ENCODE results near the gene EML1. TPM values are rescaled to one million over a fixed set of nuclear protein-coding genes. Genes with fewer than 3 reads are reported as not detected.

Gene EML1
- total RNA-seq, 1 donor from 2014 or later, result 0.68 TPM

DNA sequence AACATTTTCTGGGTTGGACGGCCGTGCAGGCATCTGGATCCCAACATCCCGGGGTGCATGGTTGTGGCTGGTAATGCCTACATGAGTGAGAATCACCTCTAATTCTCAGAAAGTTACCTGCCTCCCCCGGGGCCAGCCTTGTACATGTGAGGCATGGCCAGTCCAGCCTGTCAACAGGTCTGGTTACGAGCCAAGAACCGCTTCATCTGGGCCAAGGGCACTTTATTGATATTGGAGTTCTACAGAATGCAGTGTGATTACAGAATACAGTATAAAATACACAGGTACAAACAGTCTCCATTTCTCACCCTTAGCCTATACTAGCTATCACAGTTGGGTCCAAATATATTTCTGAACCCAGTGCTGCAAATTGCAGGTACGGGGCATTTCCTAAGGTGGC is 187.1 kb downstream of the EML1 start:
- Mint-ChIP-seq H3K27me3 (ENCODE audit: low read depth) (no peaks in the 10 kb centered on the region), H3K4me3 (ENCODE audit: low read depth) (no peak overlapping the region), H3K27ac (no peak overlapping the region), H3K9me3 (no peaks in the 10 kb centered on the region), H3K4me1 (ENCODE audit: low read depth) (peaks cover 16% of the 10 kb centered on the region), H3K36me3 (ENCODE audit: low read depth) (no peaks in the 10 kb centered on the region)
- intact Hi-C loops (cut with micrococcal nuclease), result no loop called here
- DNase-seq (ENCODE audit: low spot score), result no peak

DNA sequence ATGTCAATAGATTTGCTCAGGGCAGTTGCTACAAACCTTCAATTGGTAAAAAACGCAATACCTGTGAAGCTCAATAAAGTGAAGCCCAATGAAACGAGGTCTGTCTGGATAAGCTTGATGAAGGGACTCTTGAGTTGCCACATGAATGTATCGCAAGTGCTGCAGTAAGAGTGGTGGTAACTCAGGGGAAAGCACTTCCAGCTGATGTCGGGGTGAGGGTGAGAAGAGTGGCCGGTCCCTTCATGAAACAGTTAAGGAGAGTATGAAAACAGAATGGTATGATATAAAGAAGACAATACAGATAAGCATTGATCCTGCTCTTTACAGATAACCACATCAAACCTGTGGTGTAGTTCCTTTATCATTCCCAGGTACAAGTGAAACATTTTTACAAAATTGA is 188.6 kb downstream of the EML1 start:
- no peak for DNase-seq (ENCODE audit: low spot score)
- intact Hi-C loops (cut with micrococcal nuclease), result loop anchor here (1.0 to 2.0 kb wide), 5 partner anchors 13 to 211 kb away; no protein-coding TSS in a partner anchor
- H3K4me1 Mint-ChIP-seq (ENCODE audit: low read depth), result peaks cover 16% of the 10 kb centered on the region
- no peaks in the 10 kb centered on the region for H3K27me3 Mint-ChIP-seq (ENCODE audit: low read depth)
- no peak overlapping the region for H3K4me3 Mint-ChIP-seq (ENCODE audit: low read depth)
- peaks cover 5% of the 10 kb centered on the region for H3K9me3 Mint-ChIP-seq
- H3K36me3 Mint-ChIP-seq (ENCODE audit: low read depth), result peaks cover 7% of the 10 kb centered on the region
- H3K27ac Mint-ChIP-seq, result no peak overlapping the region

DNA sequence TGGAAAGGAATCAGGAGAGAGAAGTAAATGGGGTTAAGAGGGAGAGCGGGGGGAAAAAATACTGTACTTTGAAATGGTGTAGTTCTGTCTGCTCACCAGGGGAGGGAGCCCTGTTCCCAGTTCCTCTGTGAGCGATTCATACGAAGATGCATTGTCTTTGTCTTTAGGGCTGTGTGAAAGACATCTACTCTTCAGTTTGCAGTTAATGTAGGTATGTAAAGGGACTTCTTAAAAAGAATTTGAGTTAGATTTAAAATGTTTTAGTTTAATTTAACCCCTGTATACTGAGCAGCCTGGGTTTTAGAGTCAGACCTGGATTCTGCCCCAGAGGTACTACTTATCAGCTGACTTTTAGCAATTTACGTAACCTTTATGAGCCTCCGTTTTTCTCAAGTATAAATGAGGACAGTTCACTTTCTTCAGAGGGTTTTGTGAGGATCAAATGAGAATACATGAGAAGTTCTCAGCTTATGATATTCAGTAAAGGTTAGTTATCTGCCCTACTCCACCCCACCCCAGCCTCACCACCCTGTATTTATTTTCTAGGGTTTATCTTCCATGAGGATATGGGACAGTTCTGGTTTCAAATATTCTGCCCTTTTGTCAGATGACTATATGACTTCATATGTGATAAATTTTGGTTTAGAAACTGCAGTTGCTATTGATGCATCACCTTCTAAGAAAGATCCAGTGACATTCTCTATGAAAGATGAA is 189.5 kb downstream of the EML1 start:
- Mint-ChIP-seq H3K27ac (no peak overlapping the region), H3K9me3 (peaks cover 5% of the 10 kb centered on the region), H3K36me3 (ENCODE audit: low read depth) (peaks cover 7% of the 10 kb centered on the region), H3K4me1 (ENCODE audit: low read depth) (peaks cover 16% of the 10 kb centered on the region), H3K4me3 (ENCODE audit: low read depth) (no peak overlapping the region), H3K27me3 (ENCODE audit: low read depth) (no peaks in the 10 kb centered on the region)
- intact Hi-C loops (cut with micrococcal nuclease), result loop anchor here (1.0 to 2.0 kb wide), 5 partner anchors 13 to 211 kb away; no protein-coding TSS in a partner anchor
- peak; percentile 49 for DNase-seq (ENCODE audit: low spot score)

DNA sequence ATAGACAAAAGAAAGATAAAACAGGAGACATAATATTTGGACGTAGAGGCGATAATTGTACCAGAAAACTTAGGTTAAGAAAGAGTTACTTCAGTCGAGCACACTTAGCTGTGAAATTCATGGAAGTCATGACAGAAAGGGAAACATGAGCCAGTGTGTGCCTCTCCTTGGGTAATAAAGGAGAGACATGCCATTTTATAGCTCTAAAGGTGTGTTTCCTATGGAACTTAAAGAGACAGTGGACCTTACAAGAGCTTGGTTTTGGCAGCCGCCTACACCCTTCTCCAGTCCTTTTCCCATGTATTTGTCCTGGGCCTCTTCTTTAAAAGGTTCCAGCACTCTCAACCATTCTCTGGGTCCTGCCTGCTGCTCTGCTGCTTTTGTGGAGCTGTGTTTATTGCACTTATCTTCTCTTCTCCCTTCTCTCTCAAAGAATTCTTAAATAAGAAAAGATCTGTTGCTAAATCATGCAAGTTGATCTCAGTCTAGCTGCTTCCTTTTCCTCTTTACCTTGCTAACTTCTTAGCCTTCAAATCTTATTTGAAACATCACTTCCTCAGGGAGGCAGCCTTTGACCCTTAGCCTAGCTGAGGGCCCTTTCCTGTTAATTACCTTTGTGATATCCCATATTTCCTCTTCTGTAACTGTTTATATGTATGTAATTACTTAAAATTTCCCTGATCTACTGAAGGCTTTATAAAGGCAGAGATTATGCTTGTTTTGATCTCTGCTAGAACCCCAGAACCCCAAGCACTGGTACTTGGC is 190.2 kb downstream of the EML1 start:
- DNase-seq (ENCODE audit: low spot score), result no peak
- H3K9me3 Mint-ChIP-seq, result peaks cover 5% of the 10 kb centered on the region
- intact Hi-C loops (cut with micrococcal nuclease), result loop anchor here (2.0 kb wide), 1 partner anchor 65 kb away; no protein-coding TSS in a partner anchor
- H3K27ac Mint-ChIP-seq, result no peak overlapping the region
- H3K36me3 Mint-ChIP-seq (ENCODE audit: low read depth), result peaks cover 7% of the 10 kb centered on the region
- peaks cover 16% of the 10 kb centered on the region for H3K4me1 Mint-ChIP-seq (ENCODE audit: low read depth)
- no peak overlapping the region for H3K4me3 Mint-ChIP-seq (ENCODE audit: low read depth)
- no peaks in the 10 kb centered on the region for H3K27me3 Mint-ChIP-seq (ENCODE audit: low read depth)

DNA sequence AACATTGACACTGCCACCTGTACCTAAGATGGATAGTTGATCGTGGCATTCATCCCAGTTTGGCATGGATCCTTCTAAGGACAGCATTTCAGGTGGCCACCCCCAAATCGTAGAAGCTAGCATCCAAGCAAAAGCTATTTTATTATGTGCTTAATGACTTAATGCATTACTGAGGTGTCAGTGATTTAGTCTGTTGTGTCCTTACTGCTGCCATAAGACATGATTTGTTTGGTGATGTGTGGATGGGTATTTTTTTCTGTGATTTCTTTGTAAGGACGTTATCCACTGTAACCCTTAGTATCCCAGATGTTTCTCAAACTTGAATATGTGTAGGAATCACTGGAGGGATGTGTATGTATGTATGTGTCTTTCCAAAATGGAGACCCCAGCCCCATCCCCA is 190.8 kb downstream of the EML1 start:
- Mint-ChIP-seq H3K4me1 (ENCODE audit: low read depth) (peaks cover 16% of the 10 kb centered on the region), H3K4me3 (ENCODE audit: low read depth) (no peak overlapping the region), H3K9me3 (peaks cover 5% of the 10 kb centered on the region), H3K27me3 (ENCODE audit: low read depth) (peaks cover 4% of the 10 kb centered on the region), H3K27ac (no peak overlapping the region), H3K36me3 (ENCODE audit: low read depth) (peaks cover 7% of the 10 kb centered on the region)
- intact Hi-C loops (cut with micrococcal nuclease), result no loop called here
- DNase-seq (ENCODE audit: low spot score), result no peak

DNA sequence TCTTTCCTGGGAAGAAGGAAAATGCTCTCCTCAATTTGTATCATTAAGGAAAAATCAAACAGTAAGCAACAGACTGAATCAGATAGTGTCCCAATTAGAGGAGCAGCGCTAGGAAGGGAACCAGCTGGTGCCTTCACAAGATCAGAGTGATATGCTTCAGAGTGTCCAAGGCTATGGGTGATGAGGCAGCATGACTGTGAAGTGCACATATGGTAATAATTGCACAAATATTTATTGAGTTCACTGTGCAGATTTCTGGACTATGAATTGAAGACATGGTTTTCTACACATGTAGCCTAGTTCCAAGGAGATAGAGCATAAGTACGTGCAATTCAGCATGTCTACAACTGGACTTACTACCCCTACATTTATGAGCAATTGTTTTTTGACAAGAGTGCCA is 193.2 kb downstream of the EML1 start:
- Mint-ChIP-seq H3K9me3 (peaks cover 5% of the 10 kb centered on the region), H3K36me3 (ENCODE audit: low read depth) (peaks cover 7% of the 10 kb centered on the region), H3K27me3 (ENCODE audit: low read depth) (peaks cover 14% of the 10 kb centered on the region), H3K4me3 (ENCODE audit: low read depth) (no peak overlapping the region), H3K27ac (no peak overlapping the region), H3K4me1 (ENCODE audit: low read depth) (peaks cover 16% of the 10 kb centered on the region)
- intact Hi-C loops (cut with micrococcal nuclease), result no loop called here
- no peak for DNase-seq (ENCODE audit: low spot score)

DNA sequence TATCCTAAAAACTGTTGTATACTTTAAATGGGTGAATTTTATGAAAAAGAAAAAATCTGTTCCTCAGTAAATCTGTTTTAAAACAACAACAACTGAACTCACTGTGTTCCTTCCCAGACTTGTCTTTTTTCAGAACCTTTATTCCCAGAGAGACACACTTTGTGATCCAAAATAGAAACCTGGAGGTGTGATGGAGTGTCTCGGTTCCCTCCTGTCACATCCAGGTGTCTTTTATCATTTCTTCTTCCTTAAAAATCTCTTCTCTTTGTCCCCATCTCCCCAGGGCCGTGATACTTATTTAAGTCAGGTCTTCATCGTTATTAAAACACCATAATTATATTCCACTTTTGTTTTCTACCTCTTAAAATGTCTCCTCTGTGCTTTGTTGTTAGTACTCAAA is 195.8 kb downstream of the EML1 start:
- peaks cover 5% of the 10 kb centered on the region for H3K9me3 Mint-ChIP-seq
- H3K4me1 Mint-ChIP-seq (ENCODE audit: low read depth), result no peaks in the 10 kb centered on the region
- intact Hi-C loops (cut with micrococcal nuclease), result no loop called here
- peaks cover 26% of the 10 kb centered on the region for H3K27me3 Mint-ChIP-seq (ENCODE audit: low read depth)
- no peak overlapping the region for H3K4me3 Mint-ChIP-seq (ENCODE audit: low read depth)
- DNase-seq (ENCODE audit: low spot score), result no peak
- no peak overlapping the region for H3K27ac Mint-ChIP-seq
- H3K36me3 Mint-ChIP-seq (ENCODE audit: low read depth), result peaks cover 7% of the 10 kb centered on the region

DNA sequence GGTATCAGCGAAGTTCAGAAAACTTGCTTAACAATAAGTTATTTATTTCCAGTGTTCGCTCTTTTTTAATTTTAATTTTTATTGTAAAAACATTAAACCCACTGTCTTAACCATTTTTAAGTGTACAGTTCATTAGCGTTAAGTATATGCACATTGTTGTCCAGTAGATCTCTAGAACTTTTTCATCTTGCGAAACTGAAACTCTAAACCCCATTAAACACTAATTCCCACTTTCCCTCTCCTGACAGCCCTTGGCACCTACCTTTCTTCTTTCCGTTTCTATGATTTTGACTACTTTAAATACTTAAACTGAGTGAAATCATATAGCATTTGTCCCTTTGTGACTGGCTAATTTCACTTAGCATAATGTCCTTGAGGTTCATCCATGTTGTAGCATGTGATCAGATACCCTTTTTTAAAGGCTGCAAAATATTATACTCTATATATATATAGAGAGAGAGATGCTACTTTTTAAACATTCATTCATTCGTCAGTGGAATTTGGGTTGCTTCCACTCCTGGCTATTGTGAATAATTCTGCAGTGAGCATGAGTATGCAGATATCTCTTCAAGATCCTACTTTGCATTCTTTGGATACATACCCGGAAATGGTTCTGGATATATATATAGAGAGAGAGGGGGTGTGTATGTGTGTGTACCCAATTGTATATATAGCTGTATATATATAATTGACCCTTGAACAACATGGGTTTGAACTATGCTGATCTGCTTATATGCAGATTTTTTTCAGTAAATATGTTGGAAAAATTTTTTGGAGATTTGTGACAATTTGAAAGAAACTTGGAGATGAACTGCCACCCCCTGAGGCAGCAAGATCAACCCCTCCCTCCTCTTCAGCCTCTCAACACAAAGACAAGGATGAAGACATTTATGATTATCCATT is 197.3 kb downstream of the EML1 start:
- Mint-ChIP-seq H3K4me1 (ENCODE audit: low read depth) (peaks cover 3% of the 10 kb centered on the region), H3K4me3 (ENCODE audit: low read depth) (no peak overlapping the region), H3K27ac (no peak overlapping the region), H3K9me3 (peaks cover 5% of the 10 kb centered on the region), H3K36me3 (ENCODE audit: low read depth) (peaks cover 7% of the 10 kb centered on the region), H3K27me3 (ENCODE audit: low read depth) (peaks cover 37% of the 10 kb centered on the region)
- intact Hi-C loops (cut with micrococcal nuclease), result no loop called here
- DNase-seq (ENCODE audit: low spot score), result no peak

DNA sequence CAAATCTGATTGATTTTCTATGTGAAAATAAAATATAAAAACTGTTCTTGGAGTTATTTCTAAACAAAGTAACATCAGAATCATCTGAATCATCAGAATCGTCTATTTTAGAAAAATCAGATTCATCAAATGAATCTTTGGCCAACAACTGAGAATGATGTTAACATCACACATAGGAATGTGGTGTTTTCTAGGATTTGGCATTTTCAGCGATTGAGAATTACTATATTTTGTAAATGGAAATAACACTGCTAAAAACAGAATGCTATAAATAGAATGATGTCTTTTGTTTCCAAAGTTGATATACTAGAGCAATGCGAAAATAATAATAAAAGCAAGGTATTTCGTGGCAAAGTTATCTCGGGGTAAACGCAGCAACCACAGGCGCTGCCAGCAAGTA is 198.1 kb downstream of the EML1 start:
- Mint-ChIP-seq H3K27ac (no peak overlapping the region), H3K27me3 (ENCODE audit: low read depth) (peaks cover 39% of the 10 kb centered on the region), H3K36me3 (ENCODE audit: low read depth) (peaks cover 3% of the 10 kb centered on the region), H3K9me3 (peaks cover 4% of the 10 kb centered on the region), H3K4me1 (ENCODE audit: low read depth) (peaks cover 8% of the 10 kb centered on the region), H3K4me3 (ENCODE audit: low read depth) (no peak overlapping the region)
- intact Hi-C loops (cut with micrococcal nuclease), result no loop called here
- no peak for DNase-seq (ENCODE audit: low spot score)

Other genes with a start within 250 kb of the EML1 start
- 7.1 and 7.3 TPM in 2 replicates for gene CCDC85C, start 189.2 kb upstream of the EML1 start, total RNA-seq
- gene HHIPL1, start 148.3 kb upstream of the EML1 start, total RNA-seq, result not detected in 2 replicates
- gene CYP46A1, start 109.1 kb upstream of the EML1 start, total RNA-seq, result not detected in 2 replicates